IgD-negative memory B cell (primary cell): ENCODE data around the gene PRR5. TPM values are rescaled to one million over a fixed set of nuclear protein-coding genes. Genes with fewer than 3 reads are reported as not detected.
"Not testable (repeated sequence)": the region's sequence is repeated elsewhere in the genome, so short reads cannot be mapped to it uniquely, and the experiment has no call there.

Source experiments
- H3K27ac Mint-ChIP-seq, 3 donors: one replicate each; pipeline ENCODE4 v1.8.0; 2020 to 2022; ENCODE audit warnings: mild to moderate bottlenecking in 3 of 3, mixed read lengths in 3 of 3, moderate library complexity in 1 of 3
- H3K27me3 Mint-ChIP-seq: one replicate; pipeline ENCODE4 v1.8.0; 2021; ENCODE audit warnings: mixed read lengths
- H3K36me3 Mint-ChIP-seq: one replicate; pipeline ENCODE4 v1.8.0; 2020; ENCODE audit warnings: mild to moderate bottlenecking, mixed read lengths
- H3K4me1 Mint-ChIP-seq, 3 donors: one replicate each; pipeline ENCODE4 v1.8.0; 2020 to 2022; ENCODE audit warnings: mixed read lengths in 3 of 3, mild to moderate bottlenecking in 1 of 3
- H3K4me3 Mint-ChIP-seq, 4 donors: one replicate each; pipeline ENCODE4 v1.8.0; 2020 to 2022; ENCODE audit warnings: mild to moderate bottlenecking in 4 of 4, mixed read lengths in 4 of 4, moderate library complexity in 3 of 4
- H3K9me3 Mint-ChIP-seq, 3 donors: one replicate each; pipeline ENCODE4 v1.8.0; 2020 to 2021; ENCODE audit warnings: mixed read lengths in 3 of 3, mild to moderate bottlenecking in 1 of 3
- polyA plus RNA-seq: library from polyadenylated mRNA; unstranded; fragments of 300-500 nt; fragmentation: Illumina TruSeq; gene quantifications from one replicate; pipeline ENCODE4 v1.2.3, GENCODE V29; 2021

The PRR5 gene
- polyA plus RNA-seq, 1 donor from 2014 or later: 40.3 TPM

- Mint-ChIP-seq H3K4me3 (no peak overlapping the region), H3K9me3 (peaks cover 0 to 3% (median 0%) of the 10 kb centered on the region in 3 donors), H3K27me3 (no peaks in the 10 kb centered on the region), H3K27ac (no peak overlapping the region), H3K36me3 (no peaks in the 10 kb centered on the region), H3K4me1 (peaks cover 0 to 3% (median 0%) of the 10 kb centered on the region in 3 donors)
Measured at GRCh38 chr22:44736581-44737405, 34.8 kb downstream of the PRR5 start.

GRCh38 chr22:44737406-44738346 is 35.7 kb downstream of the PRR5 start:
- Mint-ChIP-seq H3K27ac (no peak overlapping the region), H3K36me3 (no peaks in the 10 kb centered on the region), H3K27me3 (peaks cover 3% of the 10 kb centered on the region), H3K9me3 (peaks cover 0 to 5% (median 0%) of the 10 kb centered on the region in 3 donors), H3K4me1 (peaks cover 0 to 3% (median 0%) of the 10 kb centered on the region in 3 donors), H3K4me3 (no peak overlapping the region)

GRCh38 chr22:44738347-44738715 is 36.3 kb downstream of the PRR5 start:
- Mint-ChIP-seq H3K4me3 (no peak overlapping the region), H3K36me3 (no peaks in the 10 kb centered on the region), H3K9me3 (peaks cover 0 to 5% (median 0%) of the 10 kb centered on the region in 3 donors), H3K4me1 (peaks cover 0 to 3% (median 0%) of the 10 kb centered on the region in 3 donors), H3K27ac (no peak overlapping the region), H3K27me3 (peaks cover 3% of the 10 kb centered on the region)

DNA sequence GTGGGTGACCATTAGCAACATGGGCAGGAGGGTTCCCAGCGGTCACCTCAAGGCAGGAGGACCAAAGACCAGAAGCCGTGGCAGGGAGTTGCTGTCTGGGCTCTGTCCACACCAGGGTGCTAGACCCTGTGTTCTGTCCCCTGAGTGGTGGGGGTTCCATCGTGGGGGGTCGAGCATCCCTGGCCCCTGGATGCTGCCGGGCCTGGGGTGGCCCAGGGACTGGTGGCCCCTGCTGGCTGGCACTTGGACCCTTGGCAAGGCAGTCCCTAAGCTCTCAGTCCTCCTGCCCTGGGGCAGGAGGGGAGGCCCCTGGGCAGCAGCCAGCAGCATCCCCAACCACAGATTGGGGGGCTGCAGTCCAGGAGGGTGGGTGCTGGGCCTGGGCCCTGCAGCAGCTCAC is 37.0 kb downstream of the PRR5 start:
- Mint-ChIP-seq H3K4me3 (no peak overlapping the region), H3K9me3 (peaks cover 0 to 5% (median 0%) of the 10 kb centered on the region in 3 donors), H3K27ac (no peak overlapping the region), H3K27me3 (peaks cover 3% of the 10 kb centered on the region), H3K4me1 (peaks cover 0 to 3% (median 0%) of the 10 kb centered on the region in 3 donors), H3K36me3 (no peaks in the 10 kb centered on the region)

DNA sequence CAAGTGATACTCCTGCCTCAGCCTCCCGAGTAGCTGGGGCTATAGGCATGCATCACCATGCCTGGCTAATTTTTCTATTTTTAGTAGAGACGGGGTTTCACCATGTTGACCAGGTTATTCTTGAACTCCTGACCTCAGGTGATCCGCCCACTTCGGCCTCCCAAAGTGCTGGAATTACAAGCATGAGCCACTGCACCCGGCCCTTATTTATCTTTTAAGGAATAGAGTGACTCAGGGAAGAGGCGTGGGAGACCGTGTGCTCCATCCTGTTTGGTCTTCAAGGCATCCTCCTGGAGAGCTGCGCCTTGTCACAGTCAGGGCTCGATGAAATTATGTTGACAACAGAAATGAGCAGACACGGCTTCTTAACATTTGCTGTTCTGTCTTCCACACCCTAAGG is 37.7 kb downstream of the PRR5 start:
- not testable (repeated sequence) for H3K27ac Mint-ChIP-seq, H3K36me3 Mint-ChIP-seq, H3K9me3 Mint-ChIP-seq, H3K4me1 Mint-ChIP-seq, H3K27me3 Mint-ChIP-seq, H3K4me3 Mint-ChIP-seq

DNA sequence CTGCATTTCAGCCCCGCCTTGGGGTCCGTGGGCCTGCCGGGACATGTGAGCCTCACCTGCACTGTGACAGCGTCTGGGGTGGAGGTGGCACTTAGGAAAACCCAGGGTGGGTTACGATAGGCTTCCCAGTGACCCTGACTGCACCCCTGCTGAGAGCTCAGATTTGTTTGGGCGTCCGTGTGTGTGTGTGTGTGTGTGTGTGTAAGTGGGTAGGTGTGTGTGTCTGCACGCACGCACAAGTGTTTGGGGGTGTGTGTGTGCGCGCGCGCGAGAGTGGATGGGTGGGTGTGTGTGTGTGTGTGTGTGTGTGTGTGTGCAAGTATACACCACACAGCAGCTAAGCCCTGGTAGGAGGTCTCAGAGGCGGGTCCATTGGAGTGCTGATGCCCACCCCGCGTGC is 38.3 kb downstream of the PRR5 start:
- peaks cover 3% of the 10 kb centered on the region for H3K27me3 Mint-ChIP-seq
- no peaks in the 10 kb centered on the region for H3K36me3 Mint-ChIP-seq
- no peak overlapping the region for H3K27ac Mint-ChIP-seq
- H3K4me3 Mint-ChIP-seq: no peak overlapping the region
- peaks cover 0 to 5% (median 0%) of the 10 kb centered on the region in 3 donors for H3K9me3 Mint-ChIP-seq
- peaks cover 0 to 3% (median 0%) of the 10 kb centered on the region in 3 donors for H3K4me1 Mint-ChIP-seq

GRCh38 chr22:44741929-44742328 is 39.9 kb downstream of the PRR5 start:
- H3K9me3 Mint-ChIP-seq: peaks cover 0 to 5% (median 0%) of the 10 kb centered on the region in 3 donors
- no peaks in the 10 kb centered on the region for H3K36me3 Mint-ChIP-seq
- no peak overlapping the region for H3K27ac Mint-ChIP-seq
- H3K4me1 Mint-ChIP-seq: no peaks in the 10 kb centered on the region
- no peak overlapping the region for H3K4me3 Mint-ChIP-seq
- peaks cover 7% of the 10 kb centered on the region for H3K27me3 Mint-ChIP-seq

DNA sequence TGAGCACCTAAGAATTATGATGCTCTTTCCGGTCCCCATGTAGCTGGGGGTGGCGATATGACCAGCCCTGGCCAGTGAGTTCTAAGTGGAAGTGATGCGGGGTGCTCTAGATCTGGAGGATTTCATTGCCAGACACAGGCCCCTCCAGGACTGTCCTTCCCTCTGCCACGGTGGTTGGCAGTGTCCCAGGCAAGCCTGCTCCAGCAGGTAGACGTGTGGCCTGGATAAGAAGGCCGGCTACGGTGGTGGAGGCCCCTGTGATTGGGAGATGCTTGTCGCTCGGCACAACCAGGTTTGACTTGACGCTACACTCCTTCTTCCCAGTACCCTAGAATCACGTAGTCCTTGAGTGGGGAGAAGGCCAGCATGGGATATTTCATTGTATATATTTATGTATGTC is 41.2 kb downstream of the PRR5 start:
- H3K9me3 Mint-ChIP-seq: peaks cover 0 to 5% (median 0%) of the 10 kb centered on the region in 3 donors
- peaks cover 15% of the 10 kb centered on the region for H3K27me3 Mint-ChIP-seq
- H3K4me1 Mint-ChIP-seq: no peaks in the 10 kb centered on the region
- H3K27ac Mint-ChIP-seq: no peak overlapping the region
- H3K36me3 Mint-ChIP-seq: no peaks in the 10 kb centered on the region
- H3K4me3 Mint-ChIP-seq: peak overlapping the region in 1 of 4 donors; percentile 27

DNA sequence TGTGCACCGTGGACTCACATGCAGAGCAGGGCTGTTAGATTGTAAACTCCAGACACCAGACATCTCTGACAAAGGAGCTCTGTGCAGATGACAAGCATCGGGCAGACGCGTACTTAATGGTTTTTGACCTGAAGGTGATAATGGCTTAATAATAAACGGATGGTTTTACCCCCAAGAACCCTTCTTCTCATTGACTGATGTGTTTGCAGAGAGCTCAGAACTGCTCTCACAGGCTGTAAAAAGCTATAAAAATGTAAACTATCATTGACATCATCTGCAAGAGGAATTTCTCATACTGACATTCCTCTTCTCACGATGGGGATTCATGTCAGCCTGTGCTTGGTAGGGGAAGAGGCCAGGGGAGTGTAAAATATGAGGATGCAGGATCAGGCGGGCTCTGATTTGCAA is 41.8 kb downstream of the PRR5 start:
- peak overlapping the region in 1 of 3 donors; percentile 19 for H3K27ac Mint-ChIP-seq
- no peaks in the 10 kb centered on the region for H3K4me1 Mint-ChIP-seq
- peaks cover 0 to 2% (median 0%) of the 10 kb centered on the region in 3 donors for H3K9me3 Mint-ChIP-seq
- H3K4me3 Mint-ChIP-seq: peak overlapping the region in 1 of 4 donors; percentile 58
- H3K36me3 Mint-ChIP-seq: no peaks in the 10 kb centered on the region
- H3K27me3 Mint-ChIP-seq: peaks cover 19% of the 10 kb centered on the region

GRCh38 chr22:44745853-44746789 is 44.1 kb downstream of the PRR5 start:
- H3K27ac Mint-ChIP-seq: no peak overlapping the region
- no peaks in the 10 kb centered on the region for H3K4me1 Mint-ChIP-seq
- H3K27me3 Mint-ChIP-seq: peaks cover 29% of the 10 kb centered on the region
- no peak overlapping the region for H3K4me3 Mint-ChIP-seq
- H3K36me3 Mint-ChIP-seq: no peaks in the 10 kb centered on the region
- H3K9me3 Mint-ChIP-seq: peaks cover 0 to 7% (median 4%) of the 10 kb centered on the region in 3 donors

- not testable (repeated sequence) for H3K4me3 Mint-ChIP-seq, H3K36me3 Mint-ChIP-seq, H3K27ac Mint-ChIP-seq, H3K4me1 Mint-ChIP-seq, H3K9me3 Mint-ChIP-seq
- H3K27me3 Mint-ChIP-seq: peaks cover 31% of the 10 kb centered on the region
Measured at GRCh38 chr22:44747784-44748127, 45.8 kb downstream of the PRR5 start.

DNA sequence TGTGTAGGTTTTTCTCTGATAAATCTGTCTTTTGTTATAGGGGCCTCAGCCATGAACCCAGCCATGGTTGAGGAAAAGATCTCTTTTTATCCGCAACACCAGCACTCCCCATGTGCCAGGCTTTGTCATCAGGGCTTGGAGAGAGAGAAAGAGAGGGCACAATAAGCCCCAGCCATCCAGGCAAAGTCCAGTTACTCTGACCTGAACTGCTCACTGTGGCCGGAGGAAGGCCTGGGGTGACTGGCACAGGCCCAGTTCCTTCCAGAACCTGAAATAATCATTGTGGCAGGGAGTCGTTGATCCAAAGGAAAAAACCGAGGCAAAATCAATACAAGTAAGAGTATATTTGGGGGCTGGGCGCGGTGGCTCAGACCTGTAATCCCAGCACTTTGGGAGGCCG is 46.5 kb downstream of the PRR5 start:
- Mint-ChIP-seq H3K4me3 (no peak overlapping the region), H3K27ac (peak overlapping the region in 1 of 3 donors; percentile 19), H3K27me3 (peaks cover 39% of the 10 kb centered on the region), H3K4me1 (peaks cover 0 to 2% (median 2%) of the 10 kb centered on the region in 3 donors), H3K36me3 (no peaks in the 10 kb centered on the region), H3K9me3 (peaks cover 0 to 5% (median 4%) of the 10 kb centered on the region in 3 donors)

- no peaks in the 10 kb centered on the region for H3K36me3 Mint-ChIP-seq
- peak overlapping the region in 1 of 4 donors; percentile 23 for H3K4me3 Mint-ChIP-seq
- peaks cover 57% of the 10 kb centered on the region for H3K27me3 Mint-ChIP-seq
- peaks cover 0 to 7% (median 4%) of the 10 kb centered on the region in 3 donors for H3K9me3 Mint-ChIP-seq
- H3K27ac Mint-ChIP-seq: no peak overlapping the region
- H3K4me1 Mint-ChIP-seq: peaks cover 0 to 4% (median 2%) of the 10 kb centered on the region in 3 donors
Measured at GRCh38 chr22:44750481-44750880, 48.5 kb downstream of the PRR5 start.
